Measurements from ENCODE around the gene PAX5.

The PAX5 gene

GRCh38 chr9:37035648-37036370, 1.7 kb upstream of the PAX5 start:
- Histone ChIP-seq H3K9me3 (ENCODE audit: control insufficient read depth, insufficient read depth, low read depth, low read length) (no peaks in the 10 kb centered on the region), H3K36me3 (ENCODE audit: control insufficient read depth in 2 of 2, insufficient read depth in 1 of 2, low read length in 2 of 2) (no peaks in the 10 kb centered on the region), H3K27ac (ENCODE audit: extremely low read depth, low read depth, low read length) (no peak overlapping the region), H3K4me1 (ENCODE audit: control insufficient read depth, insufficient read depth, low read length) (no peaks in the 10 kb centered on the region), H3K4me3 (ENCODE audit: low read depth, low read length) (no peak overlapping the region)
- TF ChIP-seq, protein P1, sequence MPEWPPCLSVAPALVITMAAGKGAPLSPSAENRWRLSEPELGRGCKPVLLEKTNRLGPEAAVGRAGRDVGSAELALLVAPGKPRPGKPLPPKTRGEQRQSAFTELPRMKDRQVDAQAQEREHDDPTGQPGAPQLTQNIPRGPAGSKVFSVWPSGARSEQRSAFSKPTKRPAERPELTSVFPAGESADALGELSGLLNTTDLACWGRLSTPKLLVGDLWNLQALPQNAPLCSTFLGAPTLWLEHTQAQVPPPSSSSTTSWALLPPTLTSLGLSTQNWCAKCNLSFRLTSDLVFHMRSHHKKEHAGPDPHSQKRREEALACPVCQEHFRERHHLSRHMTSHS (tag by site-specific recombination; IDR thresholded peaks at IDR 0.05), result no peak
- TF ChIP-seq, protein P2, sequence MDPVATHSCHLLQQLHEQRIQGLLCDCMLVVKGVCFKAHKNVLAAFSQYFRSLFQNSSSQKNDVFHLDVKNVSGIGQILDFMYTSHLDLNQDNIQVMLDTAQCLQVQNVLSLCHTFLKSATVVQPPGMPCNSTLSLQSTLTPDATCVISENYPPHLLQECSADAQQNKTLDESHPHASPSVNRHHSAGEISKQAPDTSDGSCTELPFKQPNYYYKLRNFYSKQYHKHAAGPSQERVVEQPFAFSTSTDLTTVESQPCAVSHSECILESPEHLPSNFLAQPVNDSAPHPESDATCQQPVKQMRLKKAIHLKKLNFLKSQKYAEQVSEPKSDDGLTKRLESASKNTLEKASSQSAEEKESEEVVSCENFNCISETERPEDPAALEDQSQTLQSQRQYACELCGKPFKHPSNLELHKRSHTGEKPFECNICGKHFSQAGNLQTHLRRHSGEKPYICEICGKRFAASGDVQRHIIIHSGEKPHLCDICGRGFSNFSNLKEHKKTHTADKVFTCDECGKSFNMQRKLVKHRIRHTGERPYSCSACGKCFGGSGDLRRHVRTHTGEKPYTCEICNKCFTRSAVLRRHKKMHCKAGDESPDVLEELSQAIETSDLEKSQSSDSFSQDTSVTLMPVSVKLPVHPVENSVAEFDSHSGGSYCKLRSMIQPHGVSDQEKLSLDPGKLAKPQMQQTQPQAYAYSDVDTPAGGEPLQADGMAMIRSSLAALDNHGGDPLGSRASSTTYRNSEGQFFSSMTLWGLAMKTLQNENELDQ (tag by site-specific recombination; IDR thresholded peaks at IDR 0.05; ENCODE audit: low read depth), result no peak
- TF ChIP-seq ZNF19 (tag by site-specific recombination; IDR thresholded peaks at IDR 0.05; ENCODE audit: low read depth), result no peak
- no peak for TF ChIP-seq ZNF202 (tag by site-specific recombination; IDR thresholded peaks at IDR 0.05; ENCODE audit: borderline replicate concordance)
- TF ChIP-seq ZNF404 (tag by site-specific recombination; IDR thresholded peaks at IDR 0.05), result no peak
- TF ChIP-seq ATF2 (tag by site-specific recombination; IDR thresholded peaks at IDR 0.05; ENCODE audit: low read depth), result no peak
- TF ChIP-seq OSR2 (tag by site-specific recombination; IDR thresholded peaks at IDR 0.05), result no peak
- TF ChIP-seq ZNF629 (tag by site-specific recombination; IDR thresholded peaks at IDR 0.05), result no peak
- TF ChIP-seq, protein P3, sequence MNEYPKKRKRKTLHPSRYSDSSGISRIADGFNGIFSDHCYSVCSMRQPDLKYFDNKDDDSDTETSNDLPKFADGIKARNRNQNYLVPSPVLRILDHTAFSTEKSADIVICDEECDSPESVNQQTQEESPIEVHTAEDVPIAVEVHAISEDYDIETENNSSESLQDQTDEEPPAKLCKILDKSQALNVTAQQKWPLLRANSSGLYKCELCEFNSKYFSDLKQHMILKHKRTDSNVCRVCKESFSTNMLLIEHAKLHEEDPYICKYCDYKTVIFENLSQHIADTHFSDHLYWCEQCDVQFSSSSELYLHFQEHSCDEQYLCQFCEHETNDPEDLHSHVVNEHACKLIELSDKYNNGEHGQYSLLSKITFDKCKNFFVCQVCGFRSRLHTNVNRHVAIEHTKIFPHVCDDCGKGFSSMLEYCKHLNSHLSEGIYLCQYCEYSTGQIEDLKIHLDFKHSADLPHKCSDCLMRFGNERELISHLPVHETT (tag by site-specific recombination; IDR thresholded peaks at IDR 0.05), result no peak
- POLR2A ChIA-PET, result no interaction called here
- CTCF ChIA-PET, result no interaction called here

DNA sequence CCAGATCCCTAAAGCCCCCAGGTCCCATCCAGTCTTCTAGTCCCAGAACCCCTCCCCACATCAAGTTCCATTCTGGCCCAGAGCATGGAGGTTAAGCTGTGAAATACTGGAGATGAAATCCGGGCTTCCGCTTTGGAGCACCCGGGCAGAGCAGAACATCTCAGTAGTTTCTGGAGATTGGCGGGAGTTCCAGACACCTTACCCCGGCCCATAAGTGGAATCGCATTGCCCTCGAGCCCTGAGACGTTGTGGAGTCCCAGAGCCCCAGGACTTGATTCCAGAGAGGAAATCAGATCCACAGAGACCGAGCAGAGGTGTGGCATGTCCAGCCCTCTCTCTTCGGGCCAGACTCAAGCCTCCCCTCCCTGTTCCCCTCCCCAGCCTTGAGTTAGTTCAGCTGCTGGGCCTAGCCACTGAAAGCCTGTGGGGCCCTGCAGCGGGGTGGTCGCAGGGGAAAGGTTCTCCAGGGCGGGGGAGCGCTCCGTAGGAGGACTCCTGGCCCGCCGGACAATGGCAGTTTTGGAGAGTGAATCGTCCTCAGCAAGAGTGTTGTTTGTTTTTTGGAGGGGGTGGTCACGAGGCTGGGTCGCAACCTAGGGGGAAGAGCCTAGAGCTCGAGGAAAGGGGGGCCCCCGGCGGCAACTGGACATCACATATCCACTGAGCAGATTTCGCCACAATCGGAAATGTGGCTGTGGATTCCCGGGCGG, 1.0 kb upstream of the PAX5 start:
- CTCF ChIA-PET, result interaction anchor here (1.3 kb wide), 1 partner anchor 11 kb away, joined by 3 read pairs; no protein-coding TSS in a partner anchor
- H3K4me1 ChIP-seq (ENCODE audit: control insufficient read depth, insufficient read depth, low read length), result no peaks in the 10 kb centered on the region
- POLR2A ChIA-PET, result no interaction called here
- TF ChIP-seq ZNF610 (tag by site-specific recombination; IDR thresholded peaks at IDR 0.05; ENCODE audit: borderline replicate concordance), result no peak
- TF ChIP-seq ZNF658 (tag by site-specific recombination; IDR thresholded peaks at IDR 0.05), result no peak
- TF ChIP-seq GLI2 (tag by site-specific recombination; IDR thresholded peaks at IDR 0.05; ENCODE audit: borderline replicate concordance, low read depth), result no peak
- TF ChIP-seq HOXC10 (CRISPR knock-in tag; IDR thresholded peaks at IDR 0.05), result no peak
- TF ChIP-seq REPIN1 (tag by site-specific recombination; IDR thresholded peaks at IDR 0.05; ENCODE audit: low read depth), result no peak
- TF ChIP-seq KLF1 (tag by site-specific recombination; IDR thresholded peaks at IDR 0.05), result no peak
- TF ChIP-seq ZNF174 (tag by site-specific recombination; IDR thresholded peaks at IDR 0.05), result no peak
- TF ChIP-seq, protein P4, sequence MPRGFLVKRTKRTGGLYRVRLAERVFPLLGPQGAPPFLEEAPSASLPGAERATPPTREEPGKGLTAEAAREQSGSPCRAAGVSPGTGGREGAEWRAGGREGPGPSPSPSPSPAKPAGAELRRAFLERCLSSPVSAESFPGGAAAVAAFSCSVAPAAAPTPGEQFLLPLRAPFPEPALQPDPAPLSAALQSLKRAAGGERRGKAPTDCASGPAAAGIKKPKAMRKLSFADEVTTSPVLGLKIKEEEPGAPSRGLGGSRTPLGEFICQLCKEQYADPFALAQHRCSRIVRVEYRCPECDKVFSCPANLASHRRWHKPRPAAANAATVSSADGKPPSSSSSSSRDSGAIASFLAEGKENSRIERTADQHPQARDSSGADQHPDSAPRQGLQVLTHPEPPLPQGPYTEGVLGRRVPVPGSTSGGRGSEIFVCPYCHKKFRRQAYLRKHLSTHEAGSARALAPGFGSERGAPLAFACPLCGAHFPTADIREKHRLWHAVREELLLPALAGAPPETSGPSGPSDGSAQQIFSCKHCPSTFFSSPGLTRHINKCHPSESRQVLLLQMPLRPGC (tag by site-specific recombination; IDR thresholded peaks at IDR 0.05), result no peak
- no peak for TF ChIP-seq ZNF660 (tag by site-specific recombination; IDR thresholded peaks at IDR 0.05)
- TF ChIP-seq ZNF830 (tag by site-specific recombination; IDR thresholded peaks at IDR 0.05; ENCODE audit: low read depth), result no peak
- TF ChIP-seq ZNF707 (tag by site-specific recombination; IDR thresholded peaks at IDR 0.05), result no peak
- no peak for TF ChIP-seq HOXA7 (CRISPR knock-in tag; IDR thresholded peaks at IDR 0.05; ENCODE audit: borderline replicate concordance)
- TF ChIP-seq, protein P5, sequence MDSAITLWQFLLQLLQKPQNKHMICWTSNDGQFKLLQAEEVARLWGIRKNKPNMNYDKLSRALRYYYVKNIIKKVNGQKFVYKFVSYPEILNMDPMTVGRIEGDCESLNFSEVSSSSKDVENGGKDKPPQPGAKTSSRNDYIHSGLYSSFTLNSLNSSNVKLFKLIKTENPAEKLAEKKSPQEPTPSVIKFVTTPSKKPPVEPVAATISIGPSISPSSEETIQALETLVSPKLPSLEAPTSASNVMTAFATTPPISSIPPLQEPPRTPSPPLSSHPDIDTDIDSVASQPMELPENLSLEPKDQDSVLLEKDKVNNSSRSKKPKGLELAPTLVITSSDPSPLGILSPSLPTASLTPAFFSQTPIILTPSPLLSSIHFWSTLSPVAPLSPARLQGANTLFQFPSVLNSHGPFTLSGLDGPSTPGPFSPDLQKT (IDR thresholded peaks at IDR 0.05; ENCODE audit: borderline replicate concordance, low read depth, low read length), result no peak
- no peak for TF ChIP-seq ZNF155 (tag by site-specific recombination; IDR thresholded peaks at IDR 0.05)
- no peak for TF ChIP-seq KLF9 (tag by site-specific recombination; IDR thresholded peaks at IDR 0.05; ENCODE audit: low read depth)
- no peak for TF ChIP-seq ZNF426 (tag by site-specific recombination; IDR thresholded peaks at IDR 0.05)

More for the DNA sequence above, 1.0 kb upstream of the PAX5 start:
- Histone ChIP-seq H3K27ac (ENCODE audit: extremely low read depth, low read depth, low read length) (no peak overlapping the region), H3K9me3 (ENCODE audit: control insufficient read depth, insufficient read depth, low read depth, low read length) (no peaks in the 10 kb centered on the region), H3K4me3 (ENCODE audit: low read depth, low read length) (no peak overlapping the region), H3K36me3 (ENCODE audit: control insufficient read depth in 2 of 2, insufficient read depth in 1 of 2, low read length in 2 of 2) (no peaks in the 10 kb centered on the region)

Measured in HEK293 (cell line).